Left ventricle myocardium inferior (tissue), 1 donor: ENCODE measurements around the gene SLC35D1. TPM values are rescaled to one million over a fixed set of nuclear protein-coding genes. Genes with fewer than 3 reads are reported as not detected.

Source experiments
- DNase-seq: peaks from one replicate; pipeline ENCODE4 v3.0.0-alpha.2; 2020
- H3K27ac ChIP-seq: fragments of 200-600 bp; replicated peaks from 2 replicates; pipeline ENCODE4 v1.8.0; 2021
- H3K27me3 ChIP-seq: fragments of 200-600 bp; 2 replicates; pipeline ENCODE4 v1.8.0; 2021; ENCODE audit warnings: low read depth
- H3K36me3 ChIP-seq: fragments of 200-600 bp; 2 replicates; pipeline ENCODE4 v1.8.0; 2021
- H3K4me1 ChIP-seq: fragments of 200-600 bp; 2 replicates; pipeline ENCODE4 v1.8.0; 2021
- H3K4me3 ChIP-seq: fragments of 200-600 bp; 2 replicates; pipeline ENCODE4 v1.8.0; 2021; ENCODE audit warnings: mild to moderate bottlenecking, moderate library complexity
- H3K9me3 ChIP-seq: fragments of 200-600 bp; replicated peaks from 2 replicates; pipeline ENCODE4 v1.8.0; 2021
- CTCF ChIP-seq: fragments of 200-600 bp; IDR thresholded peaks from 2 replicates; pipeline ENCODE4 v1.8.0; 2021; ENCODE audit warnings: antibody characterized with exemption, mild to moderate bottlenecking, borderline replicate concordance
- intact Hi-C: fragments of 100-400 bp; cut with micrococcal nuclease; formaldehyde crosslinking; loops from one replicate; pipeline ENCODE4 v1.11.0; 2022
- total RNA-seq: library from RNA; stranded (reverse); fragmentation: NEBNext Ultra II Directional; extraction: Animal tissue kit (Norgen Biotek cat#: 25700); gene quantifications from one replicate; pipeline ENCODE4 v1.2.1, GENCODE V29; 2021
- donor health status: DM: no; HTN: yes; CAD: no; lungs with severe emphysema.

Gene SLC35D1
- total RNA-seq, 1 donor from 2014 or later, result 2.6 TPM

GRCh38 chr1:67089685-67090208 is 35.8 kb upstream of the SLC35D1 start:
- no peak for DNase-seq
- Histone ChIP-seq H3K4me1 (no peaks in the 10 kb centered on the region), H3K27me3 (peaks cover 24% of the 10 kb centered on the region), H3K4me3 (no peak overlapping the region), H3K36me3 (no peaks in the 10 kb centered on the region), H3K9me3 (no peaks in the 10 kb centered on the region), H3K27ac (no peak overlapping the region)
- intact Hi-C loops, result no loop called here
- no peak for TF ChIP-seq CTCF

DNA sequence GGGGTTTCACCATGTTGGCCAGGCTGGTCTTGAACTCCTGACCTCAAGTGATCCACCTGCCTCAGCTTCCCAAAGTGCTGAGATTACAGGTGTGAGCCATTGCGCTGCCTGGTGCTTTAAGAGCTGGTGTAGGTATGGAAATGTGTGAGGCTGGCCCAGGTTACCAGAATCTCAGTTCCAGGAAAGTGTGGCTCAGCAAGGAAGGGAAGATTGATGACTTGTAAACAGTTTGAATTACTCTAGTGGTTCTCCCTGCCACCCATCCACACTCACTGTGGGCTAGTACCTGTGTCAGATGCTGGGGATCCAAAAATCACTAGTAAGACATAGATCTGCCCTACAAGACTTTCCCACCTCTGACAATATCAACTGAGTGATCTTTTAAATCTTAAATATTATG is 34.5 kb upstream of the SLC35D1 start:
- no peaks in the 10 kb centered on the region for H3K4me1 ChIP-seq
- intact Hi-C loops, result no loop called here

DNA sequence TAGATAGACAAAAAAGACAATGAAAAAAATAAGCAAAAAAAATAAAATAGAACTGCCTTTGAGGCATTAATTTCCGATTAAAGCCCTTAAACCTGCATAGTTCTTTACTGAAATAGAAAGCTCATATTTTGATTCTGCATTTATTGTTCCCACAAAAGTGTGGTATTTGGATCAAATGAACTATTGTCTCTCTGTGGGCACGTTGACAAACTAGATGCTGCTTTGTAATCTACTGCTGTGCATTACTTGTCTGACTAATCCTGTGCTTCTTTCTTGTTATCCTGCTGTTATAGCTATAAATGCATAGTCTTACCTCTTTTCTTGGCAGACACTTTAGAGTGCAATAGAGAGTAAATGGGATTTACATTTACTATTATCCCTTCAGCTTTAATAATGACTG is 31.4 kb upstream of the SLC35D1 start:
- Histone ChIP-seq H3K9me3 (no peaks in the 10 kb centered on the region), H3K27ac (no peak overlapping the region), H3K4me1 (no peaks in the 10 kb centered on the region), H3K27me3 (peaks cover 6% of the 10 kb centered on the region), H3K4me3 (no peak overlapping the region), H3K36me3 (no peaks in the 10 kb centered on the region)
- no peak for TF ChIP-seq CTCF
- no peak for DNase-seq
- intact Hi-C loops, result no loop called here

More for the DNA sequence above, 34.5 kb upstream of the SLC35D1 start:
- H3K9me3 ChIP-seq, result no peaks in the 10 kb centered on the region
- peaks cover 11% of the 10 kb centered on the region for H3K27me3 ChIP-seq
- H3K36me3 ChIP-seq, result no peaks in the 10 kb centered on the region
- DNase-seq, result no peak
- H3K27ac ChIP-seq, result no peak overlapping the region
- TF ChIP-seq CTCF, result no peak
- no peak overlapping the region for H3K4me3 ChIP-seq

DNA sequence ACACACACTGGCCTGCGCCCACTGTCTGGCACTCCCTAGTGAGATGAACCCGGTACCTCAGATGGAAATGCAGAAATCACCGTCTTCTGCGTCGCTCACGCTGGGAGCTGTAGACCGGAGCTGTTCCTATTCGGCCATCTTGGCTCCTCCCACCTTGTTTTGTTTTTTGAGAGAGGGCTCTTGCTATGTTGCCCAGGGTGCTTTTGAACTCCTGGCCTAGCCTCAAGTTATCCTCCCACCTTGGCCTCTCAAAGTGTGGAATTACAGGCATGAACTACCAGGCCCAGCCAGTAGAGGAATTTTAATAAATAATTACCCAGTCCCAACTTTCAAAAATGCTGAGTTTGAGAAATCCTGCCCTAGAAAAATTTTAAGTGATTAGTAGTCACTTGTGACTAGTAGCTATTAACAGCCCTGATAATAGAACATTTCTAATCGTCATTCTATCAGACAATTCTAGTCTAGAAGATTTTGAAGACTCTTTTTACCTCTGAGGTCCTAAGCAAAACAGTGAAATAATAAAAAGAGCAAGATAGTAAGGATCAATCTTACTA is 30.9 kb upstream of the SLC35D1 start:
- no peak for DNase-seq
- Histone ChIP-seq H3K36me3 (no peaks in the 10 kb centered on the region), H3K27ac (no peak overlapping the region), H3K9me3 (no peaks in the 10 kb centered on the region), H3K27me3 (peaks cover 5% of the 10 kb centered on the region), H3K4me1 (no peaks in the 10 kb centered on the region), H3K4me3 (no peak overlapping the region)
- TF ChIP-seq CTCF, result no peak
- intact Hi-C loops, result no loop called here

DNA sequence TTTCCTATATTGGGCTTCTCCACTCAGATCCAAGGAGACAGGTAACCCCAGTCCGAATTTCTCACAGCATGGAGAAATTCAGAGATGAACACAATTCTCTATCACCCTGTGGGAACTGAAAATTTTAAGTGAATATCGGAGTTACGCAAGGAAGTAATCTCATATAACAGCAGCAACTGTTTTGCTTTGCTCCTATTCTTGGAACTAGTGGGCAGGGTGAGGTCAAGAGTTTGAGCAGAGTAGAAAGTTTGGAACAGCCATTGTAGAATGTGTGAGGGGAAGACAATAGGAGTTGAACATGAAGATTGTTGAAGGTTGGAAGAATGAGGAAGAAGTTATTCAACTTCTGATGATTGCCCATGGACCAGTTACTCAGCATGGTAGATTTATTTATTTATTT is 24.3 kb upstream of the SLC35D1 start:
- no peak overlapping the region for H3K27ac ChIP-seq
- intact Hi-C loops, result no loop called here
- TF ChIP-seq CTCF, result no peak
- no peak for DNase-seq
- H3K4me1 ChIP-seq, result no peaks in the 10 kb centered on the region
- peaks cover 2% of the 10 kb centered on the region for H3K9me3 ChIP-seq
- no peak overlapping the region for H3K4me3 ChIP-seq
- H3K27me3 ChIP-seq, result no peaks in the 10 kb centered on the region
- no peaks in the 10 kb centered on the region for H3K36me3 ChIP-seq
